HT1080 (cell line): Measurements from ENCODE around the gene TRIOBP. TPM values are rescaled to one million over a fixed set of nuclear protein-coding genes. Genes with fewer than 3 reads are reported as not detected.
A peak's percentile ranks its signal among the peaks of the same experiment; 100 is the strongest.

Experiments
- DNase-seq: peaks from one replicate; pipeline ENCODE4 v3.0.0-alpha.2; 2015; ENCODE audit warnings: low read depth
- total RNA-seq: library from RNA; depleted of rRNA; stranded (reverse); fragments of >200 nt; shearing (Covaris generic); gene quantifications from 2 replicates; pipeline ENCODE4 v1.2.3, GENCODE V29; 2014

TRIOBP gene
- total RNA-seq, 1 experiment from 2014 or later = 33.3 TPM

GRCh38 chr22:37804352-37804880 lies 107.6 kb downstream of the TRIOBP start:
- no peak for DNase-seq

- peak; percentile 75 for DNase-seq
These were observed 108.3 kb downstream of the TRIOBP start for GRCh38 chr22:37804881-37805809.

DNA sequence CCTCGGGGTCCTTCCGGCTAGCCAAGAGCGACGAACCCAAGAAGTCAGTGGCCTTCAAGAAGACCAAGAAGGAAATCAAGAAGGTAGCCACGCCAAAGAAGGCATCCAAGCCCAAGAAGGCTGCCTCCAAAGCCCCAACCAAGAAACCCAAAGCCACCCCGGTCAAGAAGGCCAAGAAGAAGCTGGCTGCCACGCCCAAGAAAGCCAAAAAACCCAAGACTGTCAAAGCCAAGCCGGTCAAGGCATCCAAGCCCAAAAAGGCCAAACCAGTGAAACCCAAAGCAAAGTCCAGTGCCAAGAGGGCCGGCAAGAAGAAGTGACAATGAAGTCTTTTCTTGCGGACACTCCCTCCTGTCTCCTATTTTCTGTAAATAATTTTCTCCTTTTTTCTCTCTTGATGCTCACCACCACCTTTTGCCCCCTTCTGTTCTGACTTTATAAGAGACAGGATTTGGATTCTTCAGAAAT lies 109.0 kb downstream of the TRIOBP start:
- DNase-seq = no peak

DNA sequence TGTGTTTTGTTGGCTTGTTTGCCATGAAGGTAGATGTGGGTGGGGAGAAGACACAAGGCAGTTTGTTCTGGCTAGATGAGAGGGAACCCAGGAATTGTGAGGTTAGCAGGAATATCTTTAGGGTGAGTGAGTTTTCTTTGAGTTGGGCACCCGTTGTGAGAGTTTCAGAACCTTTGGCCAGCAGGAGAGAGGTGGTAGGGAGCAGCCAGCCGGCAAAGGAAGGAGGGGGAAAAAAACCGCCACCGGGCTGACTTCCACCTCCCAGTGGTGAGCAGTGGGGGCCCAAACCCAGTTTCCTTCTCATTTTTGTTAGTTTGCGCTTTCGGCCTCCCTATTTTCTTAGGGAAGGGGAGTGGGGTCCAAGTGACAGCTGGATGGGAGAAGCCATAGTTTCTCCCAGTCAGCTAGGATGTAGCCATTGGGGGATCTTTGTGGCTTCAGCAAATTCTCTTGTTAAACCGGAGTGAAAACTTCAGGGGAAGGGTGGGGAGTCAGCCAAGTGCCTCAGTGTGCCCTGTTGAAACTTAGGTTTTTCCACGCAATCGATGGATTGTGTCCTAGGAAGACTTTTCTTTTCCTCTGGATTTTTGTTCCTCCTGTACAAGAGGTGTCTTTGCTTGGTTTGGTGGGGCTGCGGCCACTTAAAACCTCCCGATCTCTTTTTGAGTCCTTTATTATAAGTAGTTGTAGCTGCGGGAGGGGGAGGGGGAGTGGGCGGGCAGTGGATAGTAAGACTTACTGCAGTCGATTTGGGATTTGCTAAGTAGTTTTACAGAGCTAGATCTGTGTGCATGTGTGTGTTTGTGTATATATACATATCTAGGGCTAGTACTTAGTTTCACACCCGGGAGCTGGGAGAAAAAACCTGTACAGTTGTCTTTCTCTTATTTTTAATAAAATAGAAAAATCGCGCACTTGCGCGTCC lies 109.8 kb downstream of the TRIOBP start:
- DNase-seq = peak; percentile 39

- DNase-seq = peak; percentile 89
These were observed 110.8 kb downstream of the TRIOBP start, which contains the start of gene GCAT for GRCh38 chr22:37807410-37808293. TSS of gene GCAT (plus strand) at chr22:37807934. CDS start at chr22:37807968, 34 bp downstream.

DNA sequence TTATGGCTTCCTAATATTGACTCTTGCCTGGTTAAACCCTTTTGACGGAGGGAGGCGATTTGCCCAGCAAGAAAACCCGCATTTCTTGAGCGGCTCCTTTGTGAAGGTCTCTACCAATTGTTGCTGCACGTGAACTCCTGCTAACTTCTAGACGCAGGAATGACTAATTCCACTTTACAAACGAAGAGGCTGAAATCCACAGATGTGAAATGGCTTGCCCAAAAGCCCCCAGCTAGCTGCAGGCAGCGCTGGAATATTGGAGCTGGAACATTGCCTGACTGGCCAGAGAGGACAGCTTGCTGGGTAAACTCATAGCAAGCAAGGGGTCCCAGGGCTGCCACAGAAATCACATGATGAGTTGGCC lies 111.4 kb downstream of the TRIOBP start:
- no peak for DNase-seq

- DNase-seq = no peak
These were observed 113.0 kb downstream of the TRIOBP start for GRCh38 chr22:37809672-37810333.

GRCh38 chr22:37811867-37812266 lies 115.0 kb downstream of the TRIOBP start:
- DNase-seq = no peak

DNA sequence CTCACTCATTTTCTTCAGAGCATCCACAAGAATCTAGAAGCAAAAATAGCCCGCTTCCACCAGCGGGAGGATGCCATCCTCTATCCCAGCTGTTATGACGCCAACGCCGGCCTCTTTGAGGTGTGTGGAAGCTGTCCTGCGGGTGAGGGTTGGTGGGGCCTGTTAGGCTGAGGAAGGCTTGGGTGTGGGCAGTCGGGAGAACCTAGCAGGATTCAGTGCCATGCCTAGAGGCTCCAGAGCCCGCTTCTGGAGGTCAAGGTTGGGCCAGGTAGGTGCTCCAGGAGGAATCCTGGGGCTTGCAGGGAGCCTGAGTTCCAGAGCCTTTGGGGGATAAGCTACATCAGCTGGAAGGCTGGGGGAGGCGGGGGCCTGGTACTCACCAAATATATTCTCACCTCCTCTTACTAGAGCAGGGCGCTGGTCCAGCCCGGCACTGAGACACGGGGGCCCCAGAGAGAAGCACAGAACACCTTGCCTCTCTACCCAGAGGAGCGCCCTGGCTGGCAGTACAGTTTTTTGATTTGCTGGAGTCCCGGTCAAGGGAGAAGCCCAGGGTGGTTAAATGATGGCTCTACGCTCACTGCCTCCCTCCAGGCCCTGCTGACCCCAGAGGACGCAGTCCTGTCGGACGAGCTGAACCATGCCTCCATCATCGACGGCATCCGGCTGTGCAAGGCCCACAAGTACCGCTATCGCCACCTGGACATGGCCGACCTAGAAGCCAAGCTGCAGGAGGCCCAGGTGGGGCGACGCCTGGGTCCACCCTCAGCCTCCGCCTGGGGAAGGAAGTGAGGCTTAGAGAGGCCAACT lies 116.2 kb downstream of the TRIOBP start:
- DNase-seq = no peak

DNA sequence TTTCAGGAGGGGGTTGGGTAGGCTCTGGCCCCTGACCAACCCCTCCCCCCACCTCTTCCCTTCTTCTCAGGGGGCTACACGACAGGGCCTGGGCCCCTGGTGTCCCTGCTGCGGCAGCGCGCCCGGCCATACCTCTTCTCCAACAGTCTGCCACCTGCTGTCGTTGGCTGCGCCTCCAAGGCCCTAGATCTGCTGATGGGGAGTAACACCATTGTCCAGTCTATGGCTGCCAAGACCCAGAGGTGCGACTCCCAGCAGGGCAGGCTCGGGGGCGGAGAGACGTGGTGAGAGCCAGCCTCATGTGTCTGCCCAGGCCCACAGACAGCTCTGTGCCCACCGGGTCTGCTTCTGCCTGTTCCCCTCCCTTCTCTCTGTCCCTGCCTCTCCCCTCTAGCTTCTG lies 118.7 kb downstream of the TRIOBP start:
- no peak for DNase-seq

GRCh38 chr22:37816543-37817180 lies 119.8 kb downstream of the TRIOBP start:
- DNase-seq = no peak

DNA sequence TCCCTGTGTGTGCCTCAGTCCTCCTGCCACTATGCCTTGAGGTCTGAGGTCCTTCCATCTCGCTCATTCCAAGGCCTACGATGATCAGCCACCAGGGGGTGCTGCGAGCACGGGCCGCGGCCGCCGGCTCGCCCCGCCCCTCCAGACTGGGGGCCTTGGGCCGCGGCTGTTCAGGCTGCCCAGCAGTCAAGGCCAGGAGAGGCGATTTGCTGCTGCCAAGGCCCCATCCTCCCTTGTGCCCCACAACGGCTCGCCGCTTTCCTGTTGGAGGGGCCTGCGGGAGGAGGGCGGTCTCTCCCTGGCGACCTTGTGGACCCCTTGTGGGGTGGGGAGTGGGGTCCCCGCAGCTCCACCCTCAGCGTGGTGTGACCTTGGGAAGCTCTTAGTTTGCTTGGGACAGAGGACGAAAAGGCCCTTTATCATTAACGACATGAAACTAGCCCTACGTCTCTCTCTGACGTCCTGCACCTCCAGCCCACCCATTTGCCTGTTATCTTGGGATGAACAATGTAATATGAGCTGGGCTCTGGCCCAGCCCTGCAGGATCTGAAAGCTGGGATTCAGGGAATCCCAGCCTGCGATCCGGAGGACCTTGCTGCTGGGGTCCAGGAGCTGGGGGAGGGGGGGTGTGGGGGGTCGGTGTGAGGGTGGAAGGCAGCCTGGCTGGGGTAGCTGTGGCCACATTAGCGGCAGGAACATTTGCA lies 121.0 kb downstream of the TRIOBP start:
- peak; percentile 83 for DNase-seq

DNA sequence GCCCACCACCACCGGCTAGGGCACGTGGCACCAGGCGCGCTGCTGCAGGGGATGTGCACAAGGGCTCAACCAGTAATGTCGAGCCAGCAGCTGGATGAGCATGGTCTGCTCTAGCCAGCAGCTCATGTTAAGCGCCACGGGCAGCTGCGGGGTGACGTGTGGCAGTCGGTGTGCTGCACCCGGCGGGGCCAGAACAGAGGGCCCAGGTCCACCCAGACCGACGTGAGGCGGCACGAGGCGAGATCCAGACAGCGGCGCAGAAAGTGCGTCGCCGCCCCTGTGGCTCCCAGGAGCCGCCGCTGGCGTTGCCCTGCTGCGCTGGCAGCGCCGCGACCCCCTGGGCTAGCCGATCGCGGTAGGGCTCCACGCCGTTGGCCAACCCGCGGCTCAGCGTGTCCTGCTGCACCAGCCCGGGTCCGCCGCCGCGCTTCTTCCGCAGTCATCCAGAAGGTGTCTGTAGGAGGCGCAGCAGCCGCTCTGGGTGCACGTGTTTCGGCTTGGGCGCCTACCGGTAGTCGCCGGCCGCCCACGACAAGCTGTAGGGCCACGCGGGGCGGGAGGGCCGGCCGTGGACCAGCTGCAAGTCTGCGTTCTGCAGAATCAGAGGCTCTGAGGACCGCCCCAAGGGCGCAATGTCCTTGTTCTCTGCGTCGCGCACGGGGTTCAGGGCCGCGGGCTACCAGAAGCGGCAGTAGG lies 121.7 kb downstream of the TRIOBP start:
- no peak for DNase-seq

GRCh38 chr22:37819105-37819433 lies 122.2 kb downstream of the TRIOBP start:
- DNase-seq = no peak

GRCh38 chr22:37820350-37820749 lies 123.5 kb downstream of the TRIOBP start:
- DNase-seq = no peak

- DNase-seq = no peak
These were observed 125.4 kb downstream of the TRIOBP start for GRCh38 chr22:37822079-37822833.
